Transverse colon (tissue), 4 donors: ENCODE results near the gene TRDN. TPM values are rescaled to one million over a fixed set of nuclear protein-coding genes. Genes with fewer than 3 reads are reported as not detected.

Experiments used
- DNase-seq: peaks from one replicate; pipeline ENCODE4 v3.0.0-alpha.2; 2019
- H3K27ac ChIP-seq, 4 donors: fragments of 200-600 bp; sonication (generic); 2 replicates each; pipeline ENCODE4 v1.5.1; 2016 to 2018; ENCODE audit warnings: inconsistent platforms in 4 of 4
- H3K27me3 ChIP-seq: fragments of 200-600 bp; sonication (generic); 2 replicates; pipeline ENCODE4 v1.5.1; 2017; ENCODE audit warnings: inconsistent platforms
- H3K36me3 ChIP-seq, 4 donors: fragments of 200-600 bp; sonication (generic); 2 replicates each; pipeline ENCODE4 v1.5.1; 2017 to 2019; ENCODE audit warnings: inconsistent platforms in 4 of 4
- H3K4me1 ChIP-seq, 4 donors: fragments of 200-600 bp; sonication (generic); 2 replicates each; pipeline ENCODE4 v1.5.1; 2017 to 2020; ENCODE audit warnings: inconsistent platforms in 4 of 4
- H3K4me3 ChIP-seq, 4 donors: fragments of 200-600 bp; sonication (generic); 1 replicate in 1 of 4; 2 replicates in 3 of 4; pipeline versions ENCODE4 v1.5.1 to v1.6.1; 2017 to 2019; ENCODE audit warnings: inconsistent platforms in 4 of 4
- H3K9me3 ChIP-seq, 2 donors: fragments of 200-600 bp; sonication (generic); 2 replicates each; pipeline ENCODE4 v1.5.1; 2017 to 2019; ENCODE audit warnings: inconsistent platforms in 2 of 2
- CTCF ChIP-seq, 5 experiments: fragments of 200-600 bp in 3 of 5; fragments of 450-650 bp in 2 of 5; sonication (generic) in 3 of 5; IDR thresholded peaks; 1 replicate in 2 of 5; 2 replicates in 3 of 5; pipeline ENCODE4 v1.5.1; 2016 to 2017; ENCODE audit warnings: antibody characterized with exemption in 5 of 5, inconsistent platforms in 3 of 5, mild to moderate bottlenecking in 2 of 5, moderate library complexity in 1 of 5
- EP300 ChIP-seq: sonication (generic); formaldehyde crosslinking; IDR thresholded peaks from one replicate; pipeline ENCODE4 v1.6.1; 2017; ENCODE audit warnings: antibody characterized with exemption, low read depth
- POLR2A ChIP-seq: fragments of 450-650 bp; IDR thresholded peaks from one replicate; pipeline ENCODE4 v1.6.1; 2016; ENCODE audit warnings: antibody characterized with exemption, mild to moderate bottlenecking, moderate library complexity
- POLR2AphosphoS5 ChIP-seq, 3 donors: sonication (generic); formaldehyde crosslinking; IDR thresholded peaks; one replicate each; pipeline ENCODE4 v1.6.1; 2016; ENCODE audit warnings: antibody characterized with exemption in 3 of 3
- WGBS, 2 donors: methylation state at CpG; one replicate each; pipeline ENCODE4 v1.1.5; 2018; ENCODE audit warnings: low coverage in 1 of 2; 5-methylcytosine and 5-hydroxymethylcytosine counted together
- in situ Hi-C, 4 donors: fragments of 200-750 bp; cut with MboI; loops; one replicate each; pipeline versions ENCODE4 v1.15.0 to v1.15.1; 2017; ENCODE audit warnings: low sequenced_read_pairs in 3 of 4, low pct_ligation_motif_present in 1 of 4, low pct_unique_long_range_greater_than_20kb in 1 of 4
- intact Hi-C: fragments of 100-400 bp; cut with DNase I; formaldehyde crosslinking; loops from one replicate; pipeline ENCODE4 v1.15.1; 2023; ENCODE audit warnings: low total_unique reads
- total RNA-seq, 4 donors: library from RNA; depleted of rRNA; stranded (reverse); fragments of >200 nt; gene quantifications; one replicate each; pipeline ENCODE4 v1.1.0, GENCODE V29; 2016

Gene TRDN, protein sequence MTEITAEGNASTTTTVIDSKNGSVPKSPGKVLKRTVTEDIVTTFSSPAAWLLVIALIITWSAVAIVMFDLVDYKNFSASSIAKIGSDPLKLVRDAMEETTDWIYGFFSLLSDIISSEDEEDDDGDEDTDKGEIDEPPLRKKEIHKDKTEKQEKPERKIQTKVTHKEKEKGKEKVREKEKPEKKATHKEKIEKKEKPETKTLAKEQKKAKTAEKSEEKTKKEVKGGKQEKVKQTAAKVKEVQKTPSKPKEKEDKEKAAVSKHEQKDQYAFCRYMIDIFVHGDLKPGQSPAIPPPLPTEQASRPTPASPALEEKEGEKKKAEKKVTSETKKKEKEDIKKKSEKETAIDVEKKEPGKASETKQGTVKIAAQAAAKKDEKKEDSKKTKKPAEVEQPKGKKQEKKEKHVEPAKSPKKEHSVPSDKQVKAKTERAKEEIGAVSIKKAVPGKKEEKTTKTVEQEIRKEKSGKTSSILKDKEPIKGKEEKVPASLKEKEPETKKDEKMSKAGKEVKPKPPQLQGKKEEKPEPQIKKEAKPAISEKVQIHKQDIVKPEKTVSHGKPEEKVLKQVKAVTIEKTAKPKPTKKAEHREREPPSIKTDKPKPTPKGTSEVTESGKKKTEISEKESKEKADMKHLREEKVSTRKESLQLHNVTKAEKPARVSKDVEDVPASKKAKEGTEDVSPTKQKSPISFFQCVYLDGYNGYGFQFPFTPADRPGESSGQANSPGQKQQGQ
- total RNA-seq = under 1 TPM in 1 of 4 donors, not detected in 3; 0.14 TPM

DNA sequence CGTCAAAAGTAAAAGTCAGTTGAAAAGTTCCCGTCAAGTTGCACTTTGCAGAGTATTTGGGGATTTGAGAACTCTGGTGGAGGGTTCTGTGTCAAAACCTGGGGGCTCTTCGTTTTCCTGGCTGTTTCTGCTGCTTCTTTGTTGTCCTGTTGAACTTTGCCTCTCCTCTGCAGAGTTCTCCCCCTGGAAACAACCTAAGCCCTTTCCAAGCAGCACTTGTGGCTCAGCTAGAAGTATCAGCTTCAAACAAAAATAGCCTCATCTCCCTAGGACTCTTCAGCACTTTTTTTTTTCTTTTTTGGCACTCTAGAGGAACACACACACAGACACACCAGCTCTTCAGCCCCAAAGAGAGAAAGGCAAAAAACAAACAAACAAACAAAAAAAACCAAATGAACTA, at the start of gene TRDN:
TSS of gene TRDN (minus strand) at position 169 of the 400 bp plus-strand sequence. CDS start 175 bp downstream, outside the sequence.
- in situ Hi-C loops (no loop called here), intact Hi-C loops (no loop called here)
- no peak for TF ChIP-seq POLR2AphosphoS5 (IDR thresholded peaks at IDR 0.05)
- WGBS, 2 donors = 48 to 57% methylated on average over 2 to 3 of the region's 3 CpGs
- no peak for DNase-seq
- Histone ChIP-seq H3K36me3 (no peaks in the 10 kb centered on the region), H3K27ac (no peak within 1 kb of the TSS), H3K9me3 (no peaks in the 10 kb centered on the region), H3K4me3 (no peak within 1 kb of the TSS), H3K4me1 (no peaks in the 10 kb centered on the region), H3K27me3 (no peaks in the 10 kb centered on the region)

- no peak for DNase-seq
- Histone ChIP-seq H3K4me3 (no peak overlapping the region), H3K4me1 (no peaks in the 10 kb centered on the region), H3K27me3 (no peaks in the 10 kb centered on the region), H3K36me3 (no peaks in the 10 kb centered on the region), H3K9me3 (no peaks in the 10 kb centered on the region), H3K27ac (no peak overlapping the region)
- in situ Hi-C loops (no loop called here), intact Hi-C loops (no loop called here)
- WGBS, 2 donors = 82 to 84% methylated on average over 1 of the region's 1 CpG
- TF ChIP-seq CTCF (IDR thresholded peaks at IDR 0.05) = no peak
- no peak for TF ChIP-seq EP300
- TF ChIP-seq POLR2AphosphoS5 (IDR thresholded peaks at IDR 0.05) = no peak
- TF ChIP-seq POLR2A = no peak
Measured at GRCh38 chr6:123681957-123682462, 45.3 kb upstream of the TRDN start.

DNA sequence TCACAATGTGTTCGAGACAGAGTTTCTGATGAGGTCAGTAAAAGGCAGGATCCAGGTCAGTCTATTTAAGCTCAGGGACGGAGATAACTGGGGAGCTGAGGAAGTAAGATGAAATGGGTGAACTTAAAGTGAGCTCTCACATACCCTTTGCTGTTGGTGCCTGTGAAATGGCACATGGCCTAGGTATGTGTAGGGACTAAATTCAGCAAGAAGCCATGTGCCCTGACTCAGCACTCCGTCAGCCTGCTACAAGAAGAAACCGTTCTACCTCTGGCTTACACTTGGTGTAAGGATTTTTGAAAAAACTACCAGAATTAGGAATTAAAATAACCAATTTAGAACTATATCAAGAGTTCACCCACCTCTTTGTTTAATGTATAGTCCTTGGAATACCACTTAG, 41.1 kb upstream of the TRDN start:
- 76 to 80% methylated on average over 1 to 4 of the region's 4 CpGs for WGBS, 2 donors
- TF ChIP-seq POLR2AphosphoS5 (IDR thresholded peaks at IDR 0.05) (no peak), EP300 (no peak), POLR2A (no peak), CTCF (IDR thresholded peaks at IDR 0.05) (no peak)
- no peak for DNase-seq
- intact Hi-C loops = no loop called here
- Histone ChIP-seq H3K4me1 (no peaks in the 10 kb centered on the region), H3K27ac (no peak overlapping the region), H3K4me3 (no peak overlapping the region), H3K9me3 (no peaks in the 10 kb centered on the region), H3K27me3 (no peaks in the 10 kb centered on the region), H3K36me3 (no peaks in the 10 kb centered on the region)
- in situ Hi-C loops = no loop called here

DNA sequence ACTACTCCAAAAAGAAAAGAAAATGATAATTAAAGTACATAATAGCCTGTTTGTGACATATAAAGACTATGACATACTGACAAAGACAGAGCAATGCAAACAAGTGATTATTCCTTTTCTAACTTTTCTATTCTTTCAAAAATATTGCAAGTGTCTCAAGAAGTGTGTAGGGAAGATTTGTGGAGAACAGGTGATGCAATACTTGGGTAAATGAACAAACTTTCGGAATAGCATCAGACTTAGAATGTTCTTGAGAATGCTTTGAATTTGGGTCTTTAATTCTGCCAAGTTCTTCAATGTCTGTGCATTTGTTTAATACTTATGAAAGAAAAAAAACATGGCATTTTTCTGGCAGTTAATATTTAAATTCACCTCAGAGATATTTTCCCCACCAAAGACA, 40.0 kb upstream of the TRDN start:
- WGBS, 2 donors = 91 to 94% methylated on average over 1 of the region's 1 CpG
- Histone ChIP-seq H3K4me1 (no peaks in the 10 kb centered on the region), H3K36me3 (no peaks in the 10 kb centered on the region), H3K4me3 (no peak overlapping the region), H3K9me3 (no peaks in the 10 kb centered on the region), H3K27ac (no peak overlapping the region), H3K27me3 (no peaks in the 10 kb centered on the region)
- intact Hi-C loops = no loop called here
- in situ Hi-C loops = no loop called here
- TF ChIP-seq POLR2AphosphoS5 (IDR thresholded peaks at IDR 0.05) = no peak
- no peak for TF ChIP-seq CTCF (IDR thresholded peaks at IDR 0.05)
- no peak for DNase-seq
